Adrenal gland (tissue), 12 donors: ENCODE data around the gene NGLY1. TPM values are rescaled to one million over a fixed set of nuclear protein-coding genes. Genes with fewer than 3 reads are reported as not detected.

Experiments
- DNase-seq, 7 donors: peaks; one replicate each; pipeline ENCODE4 v3.0.0-alpha.2; 2019 to 2020
- H3K27ac ChIP-seq, 5 donors: fragments of 200-600 bp; sonication (generic) in 4 of 5; 1 replicate in 3 of 5; 2 replicates in 2 of 5; pipeline versions ENCODE4 v1.5.1 to v1.8.0; 2016 to 2020; ENCODE audit warnings: mild to moderate bottlenecking in 1 of 5
- H3K27me3 ChIP-seq: fragments of 200-600 bp; 2 replicates; pipeline ENCODE4 v1.8.0; 2021
- H3K36me3 ChIP-seq, 2 donors: fragments of 200-600 bp; replicated peaks in 1 of 2; 1 replicate in 1 of 2; 2 replicates in 1 of 2; pipeline versions ENCODE4 v1.5.1 to v1.8.0; 2018 to 2022
- H3K4me1 ChIP-seq, 2 donors: fragments of 200-600 bp; replicated peaks in 1 of 2; 1 replicate in 1 of 2; 2 replicates in 1 of 2; pipeline versions ENCODE4 v1.5.1 to v1.8.0; 2018 to 2021
- H3K4me3 ChIP-seq, 4 donors: fragments of 200-600 bp; sonication (generic) in 3 of 4; one replicate each; pipeline ENCODE4 v1.5.1; 2016 to 2018
- H3K9me3 ChIP-seq, 3 donors: fragments of 200-600 bp; sonication (generic) in 1 of 3; replicated peaks in 1 of 3; 1 replicate in 2 of 3; 2 replicates in 1 of 3; pipeline versions ENCODE4 v1.5.1 to v1.8.0; 2016 to 2021
- POLR2A ChIP-seq, 2 donors: fragments of 450-650 bp; IDR thresholded peaks; one replicate each; pipeline ENCODE4 v1.6.1; 2017; ENCODE audit warnings: antibody characterized with exemption in 2 of 2, mild to moderate bottlenecking in 2 of 2, moderate library complexity in 1 of 2
- WGBS, 4 donors: extraction: QIAGEN DNeasy Blood & Tissue Kit in 2 of 4; methylation state at CpG; one replicate each; pipeline versions ENCODE4 v1.1.5 to v1.1.7; 2013 to 2017; 5-methylcytosine and 5-hydroxymethylcytosine counted together
- intact Hi-C, 2 donors: fragments of 100-400 bp; cut with DNase I; formaldehyde crosslinking; loops; one replicate each; pipeline versions ENCODE4 v1.14.1 to v1.15.0; 2022 to 2023
- polyA plus RNA-seq, 3 donors: library from polyadenylated mRNA; stranded (reverse); fragments of 200-250 nt in 2 of 3; fragments of 350-450 nt in 1 of 3; fragmentation: Illumina TruSeq in 1 of 3; extraction: RNeasy Lipid Tissue Mini Kit (QIAGEN cat#74804) in 1 of 3; gene quantifications; one replicate each; pipeline ENCODE4 v1.2.3, GENCODE V29; 2013 to 2014
- total RNA-seq, 9 donors: library from RNA; depleted of rRNA in 4 of 9; stranded (reverse); fragments of >200 nt in 4 of 9; fragments of 120-200 nt in 1 of 9; fragmentation: NEBNext Ultra II Directional in 1 of 9; extraction: Animal tissue kit (Norgen Biotek cat#: 25700) in 1 of 9; gene quantifications; one replicate each; pipeline versions ENCODE4 v1.1.0 to v1.2.4, GENCODE V29; 2013 to 2023
- TF ChIP-seq, protein P1 (sequence below), 6 experiments: fragments of 450-650 bp in 4 of 6; fragments of 200-600 bp in 2 of 6; sonication (generic) in 1 of 6; IDR thresholded peaks; 1 replicate in 5 of 6; 2 replicates in 1 of 6; pipeline versions ENCODE4 v1.5.1 to v1.8.0; 2016 to 2021; ENCODE audit warnings: antibody characterized with exemption in 6 of 6, mild to moderate bottlenecking in 2 of 6, moderate library complexity in 1 of 6
- donor health status: healthy with polysubstance abuse.
- donor health status: Bipolar disorder and iron deficiency.
- donor health status: DM: yes; HTN: yes; CAD: no.
- donor health status: DM: no; HTN: no; CAD: no.
- donor health status: DM: no; HTN: no; CAD: no.
- donor health status: DM: yes; HTN: yes; CAD: no.

NGLY1 gene
- total and polyA plus RNA-seq, 12 donors = 13.4 to 55.9 (median 31.3) TPM

DNA sequence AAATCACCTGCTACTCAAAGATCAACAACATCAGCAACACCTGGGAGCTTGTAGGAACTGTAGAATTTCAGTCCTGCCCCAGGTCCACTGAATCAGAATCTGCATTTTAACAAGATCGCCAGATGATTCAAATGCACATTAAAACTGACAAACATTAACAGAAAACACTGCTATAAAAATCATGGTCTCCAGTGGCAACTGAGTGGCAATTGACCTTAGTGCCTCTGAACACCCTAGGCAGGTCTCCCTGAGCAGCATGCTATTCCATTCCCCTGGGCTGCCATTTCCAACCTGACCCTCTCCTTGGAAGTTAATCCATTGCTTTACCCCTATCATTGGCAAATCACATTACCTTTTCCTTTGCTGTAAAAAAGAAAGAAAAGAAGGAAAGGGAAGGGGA, 95.5 kb downstream of the NGLY1 start:
- Histone ChIP-seq H3K4me1 (no peaks in the 10 kb centered on the region), H3K4me3 (no peak overlapping the region), H3K36me3 (no peaks in the 10 kb centered on the region), H3K27me3 (no peaks in the 10 kb centered on the region), H3K27ac (no peak overlapping the region), H3K9me3 (no peaks in the 10 kb centered on the region)
- no peak for DNase-seq
- 82 to 93% (median 87%) methylated on average over 1 of the region's 1 CpG for WGBS, 4 donors
- intact Hi-C loops = no loop called here
- no peak for TF ChIP-seq POLR2A (IDR thresholded peaks at IDR 0.05)
- TF ChIP-seq, protein P1, sequence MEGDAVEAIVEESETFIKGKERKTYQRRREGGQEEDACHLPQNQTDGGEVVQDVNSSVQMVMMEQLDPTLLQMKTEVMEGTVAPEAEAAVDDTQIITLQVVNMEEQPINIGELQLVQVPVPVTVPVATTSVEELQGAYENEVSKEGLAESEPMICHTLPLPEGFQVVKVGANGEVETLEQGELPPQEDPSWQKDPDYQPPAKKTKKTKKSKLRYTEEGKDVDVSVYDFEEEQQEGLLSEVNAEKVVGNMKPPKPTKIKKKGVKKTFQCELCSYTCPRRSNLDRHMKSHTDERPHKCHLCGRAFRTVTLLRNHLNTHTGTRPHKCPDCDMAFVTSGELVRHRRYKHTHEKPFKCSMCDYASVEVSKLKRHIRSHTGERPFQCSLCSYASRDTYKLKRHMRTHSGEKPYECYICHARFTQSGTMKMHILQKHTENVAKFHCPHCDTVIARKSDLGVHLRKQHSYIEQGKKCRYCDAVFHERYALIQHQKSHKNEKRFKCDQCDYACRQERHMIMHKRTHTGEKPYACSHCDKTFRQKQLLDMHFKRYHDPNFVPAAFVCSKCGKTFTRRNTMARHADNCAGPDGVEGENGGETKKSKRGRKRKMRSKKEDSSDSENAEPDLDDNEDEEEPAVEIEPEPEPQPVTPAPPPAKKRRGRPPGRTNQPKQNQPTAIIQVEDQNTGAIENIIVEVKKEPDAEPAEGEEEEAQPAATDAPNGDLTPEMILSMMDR (IDR thresholded peaks at IDR 0.05) = no peak

DNA sequence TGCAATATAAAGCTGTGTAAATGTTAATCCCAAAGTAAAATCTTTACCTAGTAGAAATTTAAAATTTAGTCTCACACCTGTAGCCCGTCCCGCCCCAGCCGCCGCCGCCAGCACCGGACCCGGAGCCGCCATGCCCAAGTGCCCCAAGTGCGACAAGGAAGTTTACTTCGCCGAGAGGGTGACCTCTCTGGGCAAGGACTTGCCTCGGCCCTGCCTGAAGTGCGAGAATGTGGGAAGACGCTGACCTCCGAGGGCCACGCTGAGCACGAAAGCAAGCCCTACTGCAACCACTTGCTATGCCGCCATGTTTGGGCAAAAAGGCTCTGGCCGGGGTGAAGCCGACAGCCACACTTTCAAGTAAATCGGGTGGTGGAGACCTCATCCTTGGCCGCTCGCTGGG, 96.5 kb downstream of the NGLY1 start:
- TF ChIP-seq POLR2A (IDR thresholded peaks at IDR 0.05) = no peak
- TF ChIP-seq, protein P1 (IDR thresholded peaks at IDR 0.05) = no peak

DNA sequence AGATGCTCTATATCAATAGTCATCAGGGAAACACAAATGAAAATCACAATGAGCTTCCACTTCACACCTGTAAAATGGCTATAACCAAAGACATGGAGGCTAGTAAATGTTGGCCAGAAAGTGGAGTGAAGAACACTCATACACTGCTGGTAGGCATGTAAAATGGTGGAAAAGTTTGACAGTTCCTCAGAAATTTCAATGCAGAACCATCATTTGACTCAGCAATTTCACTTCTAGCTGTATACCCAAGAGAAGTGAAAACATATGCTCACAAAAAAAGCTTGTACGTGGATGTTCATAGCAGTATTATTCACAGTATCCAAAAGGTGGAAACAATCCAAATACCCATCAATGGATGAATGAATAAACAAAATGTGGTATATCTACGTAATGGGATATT, 99.4 kb downstream of the NGLY1 start:
- WGBS, 4 donors = 86 to 94% (median 89%) methylated on average over 2 of the region's 2 CpGs
- Histone ChIP-seq H3K27me3 (no peaks in the 10 kb centered on the region), H3K4me3 (no peak overlapping the region), H3K27ac (no peak overlapping the region), H3K9me3 (peaks cover 0 to 2% (median 0%) of the 10 kb centered on the region in 3 donors), H3K36me3 (no peaks in the 10 kb centered on the region), H3K4me1 (no peaks in the 10 kb centered on the region)
- DNase-seq = no peak
- TF ChIP-seq, protein P1 (IDR thresholded peaks at IDR 0.05) = no peak
- TF ChIP-seq POLR2A (IDR thresholded peaks at IDR 0.05) = no peak
- intact Hi-C loops = no loop called here

More for the DNA sequence above, 96.5 kb downstream of the NGLY1 start:
- H3K36me3 ChIP-seq = no peaks in the 10 kb centered on the region
- H3K9me3 ChIP-seq = no peaks in the 10 kb centered on the region
- H3K27me3 ChIP-seq = no peaks in the 10 kb centered on the region
- no peak overlapping the region for H3K4me3 ChIP-seq
- H3K27ac ChIP-seq = no peak overlapping the region
- no peaks in the 10 kb centered on the region for H3K4me1 ChIP-seq
- 92 to 95% (median 93%) methylated on average over 22 to 23 of the region's 23 CpGs for WGBS, 4 donors
- no peak for DNase-seq
- intact Hi-C loops = no loop called here

DNA sequence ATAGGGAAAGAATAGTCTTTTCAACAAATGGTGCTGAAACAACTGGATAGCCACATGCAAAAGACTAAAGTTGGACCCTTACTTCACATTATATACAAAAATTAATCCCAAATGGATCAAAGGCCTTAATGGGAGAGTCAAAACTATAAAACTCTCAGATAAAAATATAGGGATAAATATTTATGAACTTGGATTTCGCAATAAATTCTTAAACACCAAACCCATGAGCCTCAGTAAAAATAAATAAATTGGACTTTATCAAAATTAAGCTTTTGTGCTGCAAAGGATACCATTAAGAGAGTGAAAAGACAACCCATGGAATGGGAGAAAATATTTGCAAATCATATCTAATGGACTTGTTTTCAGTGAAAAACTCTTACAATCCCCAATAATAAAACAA, 99.8 kb downstream of the NGLY1 start:
- WGBS, 4 donors = 88 to 98% (median 95%) methylated on average over 1 of the region's 1 CpG
- Histone ChIP-seq H3K27ac (no peak overlapping the region), H3K36me3 (no peaks in the 10 kb centered on the region), H3K9me3 (peaks cover 0 to 6% (median 0%) of the 10 kb centered on the region in 3 donors), H3K4me1 (no peaks in the 10 kb centered on the region), H3K4me3 (no peak overlapping the region), H3K27me3 (no peaks in the 10 kb centered on the region)
- intact Hi-C loops = no loop called here
- DNase-seq = no peak
- TF ChIP-seq POLR2A (IDR thresholded peaks at IDR 0.05) = no peak
- TF ChIP-seq, protein P1 (IDR thresholded peaks at IDR 0.05) = no peak
